Stomach (tissue), 4 donors: ENCODE data around the gene PIAS1.

Source experiments
- CTCF ChIP-seq, 7 experiments: fragments of 450-650 bp in 4 of 7; fragments of 200-600 bp in 3 of 7; sonication (generic) in 3 of 7; IDR thresholded peaks; one replicate each; pipeline ENCODE4 v1.5.1; 2016 to 2019; ENCODE audit warnings: antibody characterized with exemption in 7 of 7, control low read depth in 2 of 7, mild to moderate bottlenecking in 1 of 7
- POLR2A ChIP-seq, 4 donors: fragments of 450-650 bp; IDR thresholded peaks; one replicate each; pipeline ENCODE4 v1.6.1; 2016; ENCODE audit warnings: antibody characterized with exemption in 4 of 4, control low read depth in 2 of 4, mild to moderate bottlenecking in 1 of 4, moderate library complexity in 1 of 4

GRCh38 chr15:68205954-68206539, 151.9 kb downstream of the PIAS1 start:
- TF ChIP-seq CTCF (IDR thresholded peaks at IDR 0.05) (no peak), POLR2A (IDR thresholded peaks at IDR 0.05) (no peak)
